ENCODE results near the gene USP51.
"Not testable (repeated sequence)": the region's sequence is repeated elsewhere in the genome, so short reads cannot be mapped to it uniquely, and the experiment has no call there.

The USP51 gene

GRCh38 chrX:55489314-55490009 is at the start of gene USP51:
Gene USP51, minus strand, starts transcription at chrX:55489848. Its CDS starts 909 bp downstream, at chrX:55488939.
- Histone ChIP-seq H3K9me3 (no peaks in the 10 kb centered on the region), H3K36me3 (no peaks in the 10 kb centered on the region), H3K4me3 (ENCODE audit: low read depth in 1 of 2, low read length in 1 of 2) (peak within 1 kb of the TSS; percentile 61 to 68), H3K27ac (no peak within 1 kb of the TSS), H3K4me1 (ENCODE audit: control insufficient read depth in 1 of 2, insufficient read depth in 1 of 2, low read depth in 1 of 2, low read length in 1 of 2) (peaks cover 6% of the 10 kb centered on the region in 2 experiments), H3K27me3 (no peaks in the 10 kb centered on the region)
- TF ChIP-seq CTCF (IDR thresholded peaks at IDR 0.05) = no peak

- no peak for TF ChIP-seq CTCF (IDR thresholded peaks at IDR 0.05)
- H3K27ac ChIP-seq = no peak overlapping the region
- no peaks in the 10 kb centered on the region for H3K36me3 ChIP-seq
- H3K4me1 ChIP-seq (ENCODE audit: control insufficient read depth in 1 of 2, insufficient read depth in 1 of 2, low read depth in 1 of 2, low read length in 1 of 2) = no peaks in the 10 kb centered on the region
- H3K9me3 ChIP-seq = no peaks in the 10 kb centered on the region
- H3K27me3 ChIP-seq = no peaks in the 10 kb centered on the region
- H3K4me3 ChIP-seq (ENCODE audit: low read depth in 1 of 2, low read length in 1 of 2) = no peak overlapping the region
Measured at GRCh38 chrX:55524487-55524886, 34.8 kb upstream of the USP51 start.

GRCh38 chrX:55523356-55523755 is 33.7 kb upstream of the USP51 start:
- Histone ChIP-seq H3K4me1 (ENCODE audit: control insufficient read depth in 1 of 2, insufficient read depth in 1 of 2, low read depth in 1 of 2, low read length in 1 of 2) (no peaks in the 10 kb centered on the region), H3K36me3 (no peaks in the 10 kb centered on the region), H3K27ac (no peak overlapping the region), H3K4me3 (ENCODE audit: low read depth in 1 of 2, low read length in 1 of 2) (no peak overlapping the region), H3K9me3 (no peaks in the 10 kb centered on the region), H3K27me3 (no peaks in the 10 kb centered on the region)
- TF ChIP-seq CTCF (IDR thresholded peaks at IDR 0.05) = no peak

GRCh38 chrX:55522596-55523276 is 33.1 kb upstream of the USP51 start:
- no peak overlapping the region for H3K27ac ChIP-seq
- no peaks in the 10 kb centered on the region for H3K36me3 ChIP-seq
- H3K4me3 ChIP-seq (ENCODE audit: low read depth in 1 of 2, low read length in 1 of 2) = no peak overlapping the region
- H3K27me3 ChIP-seq = no peaks in the 10 kb centered on the region
- H3K9me3 ChIP-seq = no peaks in the 10 kb centered on the region
- TF ChIP-seq CTCF (IDR thresholded peaks at IDR 0.05) = no peak
- no peaks in the 10 kb centered on the region for H3K4me1 ChIP-seq (ENCODE audit: control insufficient read depth in 1 of 2, insufficient read depth in 1 of 2, low read depth in 1 of 2, low read length in 1 of 2)

GRCh38 chrX:55521687-55522086 is 32.0 kb upstream of the USP51 start:
- no peak for TF ChIP-seq CTCF (IDR thresholded peaks at IDR 0.05)
- no peak overlapping the region for H3K27ac ChIP-seq
- H3K27me3 ChIP-seq = no peaks in the 10 kb centered on the region
- H3K4me1 ChIP-seq (ENCODE audit: control insufficient read depth in 1 of 2, insufficient read depth in 1 of 2, low read depth in 1 of 2, low read length in 1 of 2) = no peaks in the 10 kb centered on the region
- no peaks in the 10 kb centered on the region for H3K36me3 ChIP-seq
- no peak overlapping the region for H3K4me3 ChIP-seq (ENCODE audit: low read depth in 1 of 2, low read length in 1 of 2)
- no peaks in the 10 kb centered on the region for H3K9me3 ChIP-seq

GRCh38 chrX:55516794-55517481 is 27.3 kb upstream of the USP51 start:
- not testable (repeated sequence) for H3K27me3 ChIP-seq; H3K36me3 ChIP-seq; H3K9me3 ChIP-seq; H3K27ac ChIP-seq; H3K4me1 ChIP-seq (ENCODE audit: control insufficient read depth in 1 of 2, insufficient read depth in 1 of 2, low read depth in 1 of 2, low read length in 1 of 2); H3K4me3 ChIP-seq (ENCODE audit: low read depth in 1 of 2, low read length in 1 of 2)

- not testable (repeated sequence) for H3K27ac ChIP-seq; H3K27me3 ChIP-seq; H3K4me3 ChIP-seq (ENCODE audit: low read depth in 1 of 2, low read length in 1 of 2); H3K36me3 ChIP-seq; H3K4me1 ChIP-seq (ENCODE audit: control insufficient read depth in 1 of 2, insufficient read depth in 1 of 2, low read depth in 1 of 2, low read length in 1 of 2); H3K9me3 ChIP-seq
Measured at GRCh38 chrX:55513045-55513737, 23.5 kb upstream of the USP51 start.

All from neutrophil (primary cell).